ENCODE data around the gene MACROD2.

The MACROD2 gene

DNA sequence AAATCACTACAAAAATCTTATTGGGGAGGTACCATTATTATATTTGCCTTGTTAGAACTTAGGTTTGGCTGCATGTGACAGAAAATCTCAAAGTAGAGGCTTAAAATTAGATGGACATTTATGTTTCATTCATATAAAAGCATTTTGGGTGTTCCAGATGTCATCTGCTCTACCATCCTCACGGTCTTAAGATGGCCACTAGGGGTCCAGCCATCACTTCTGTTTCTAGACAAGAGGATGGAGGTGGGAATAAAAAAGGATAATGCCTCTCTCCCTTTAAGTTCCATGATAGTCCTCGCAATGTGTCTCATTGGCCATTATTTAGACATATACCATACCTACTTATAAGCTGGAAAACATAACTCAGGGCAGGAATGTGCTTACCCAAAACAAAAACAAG, 1648.4 kb downstream of the MACROD2 start:
- Histone ChIP-seq H3K36me3 (ENCODE audit: control insufficient read depth in 2 of 2, insufficient read depth in 2 of 2, low read length in 2 of 2) (no peaks in the 10 kb centered on the region), H3K9ac (ENCODE audit: low read length in 2 of 2) (no peak overlapping the region), H3K9me3 (ENCODE audit: control insufficient read depth in 2 of 2, low read length in 2 of 2) (no peaks in the 10 kb centered on the region), H3K27ac (ENCODE audit: low read length) (no peak overlapping the region), H3K27me3 (ENCODE audit: control insufficient read depth in 1 of 2, insufficient read depth in 2 of 2, low read length in 2 of 2) (no peaks in the 10 kb centered on the region), H3K4me3 (ENCODE audit: low read length in 2 of 2) (no peak overlapping the region), H3K4me1 (ENCODE audit: control insufficient read depth, insufficient read depth, low read length) (no peaks in the 10 kb centered on the region)

DNA sequence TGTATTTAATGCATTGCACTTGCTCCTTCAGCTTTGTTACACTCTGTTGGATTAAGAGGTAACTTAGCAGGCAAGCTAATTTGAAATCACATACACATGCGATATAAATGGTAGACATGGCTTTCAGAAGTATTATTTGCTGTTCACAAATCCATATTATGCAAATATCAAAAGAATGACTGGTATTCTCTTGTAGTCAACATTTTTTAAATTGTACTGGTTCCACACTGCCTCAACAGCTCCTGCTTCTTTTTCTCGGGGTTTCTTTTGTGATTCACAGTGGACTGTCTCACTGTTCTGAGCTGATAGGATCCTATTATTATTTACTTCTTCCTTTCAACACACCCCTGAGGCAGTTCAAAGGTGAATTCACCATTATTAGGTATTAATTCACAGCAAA, 1650.5 kb downstream of the MACROD2 start:
- H3K4me1 ChIP-seq (ENCODE audit: control insufficient read depth, insufficient read depth, low read length) = no peaks in the 10 kb centered on the region
- H3K9me3 ChIP-seq (ENCODE audit: control insufficient read depth in 2 of 2, low read length in 2 of 2) = no peaks in the 10 kb centered on the region
- no peak overlapping the region for H3K4me3 ChIP-seq (ENCODE audit: low read length in 2 of 2)
- no peaks in the 10 kb centered on the region for H3K36me3 ChIP-seq (ENCODE audit: control insufficient read depth in 2 of 2, insufficient read depth in 2 of 2, low read length in 2 of 2)
- no peak overlapping the region for H3K9ac ChIP-seq (ENCODE audit: low read length in 2 of 2)
- H3K27me3 ChIP-seq (ENCODE audit: control insufficient read depth in 1 of 2, insufficient read depth in 2 of 2, low read length in 2 of 2) = no peaks in the 10 kb centered on the region
- no peak overlapping the region for H3K27ac ChIP-seq (ENCODE audit: low read length)

DNA sequence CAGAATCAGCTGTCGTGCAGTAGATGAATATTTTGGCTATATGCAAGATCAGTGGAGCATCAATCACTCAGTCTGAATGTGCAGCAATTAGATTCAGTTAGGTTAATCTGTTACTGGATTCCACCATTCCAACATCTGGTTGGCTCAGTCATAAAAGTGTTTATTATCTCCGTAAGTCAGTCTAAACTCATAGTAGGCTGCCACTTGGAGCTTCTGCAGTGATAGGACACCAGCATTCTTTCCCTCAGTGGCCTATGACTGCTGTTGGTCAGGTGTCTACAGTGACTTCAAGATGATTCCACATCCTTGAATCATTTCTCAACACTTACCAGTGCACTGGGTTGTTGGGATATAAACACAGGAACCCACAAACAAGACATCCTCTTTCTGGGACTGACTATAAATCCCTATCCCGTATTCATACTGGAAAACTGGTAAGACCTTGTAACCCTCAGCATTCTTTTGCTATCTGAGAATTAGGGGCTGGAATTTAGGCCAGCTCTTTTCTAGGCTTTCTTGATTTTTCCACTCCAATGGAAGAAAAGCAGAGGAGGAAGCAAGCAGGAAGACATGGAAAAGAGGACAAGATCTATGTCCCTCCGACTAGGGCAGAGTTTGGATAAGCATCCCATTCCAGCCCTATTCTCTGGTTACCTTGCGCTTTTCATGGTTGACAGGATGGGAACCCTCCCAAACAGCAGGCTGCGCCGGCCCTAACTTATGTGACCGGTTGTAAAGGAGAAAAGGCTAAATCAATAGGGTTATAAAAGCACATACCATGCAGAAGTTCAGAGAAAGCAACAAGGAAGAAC, 1658.3 kb downstream of the MACROD2 start:
- Histone ChIP-seq H3K9me3 (ENCODE audit: control insufficient read depth in 2 of 2, low read length in 2 of 2) (no peaks in the 10 kb centered on the region), H3K27ac (ENCODE audit: low read length) (no peak overlapping the region), H3K36me3 (ENCODE audit: control insufficient read depth in 2 of 2, insufficient read depth in 2 of 2, low read length in 2 of 2) (no peaks in the 10 kb centered on the region), H3K9ac (ENCODE audit: low read length in 2 of 2) (no peak overlapping the region), H3K4me1 (ENCODE audit: control insufficient read depth, insufficient read depth, low read length) (no peaks in the 10 kb centered on the region), H3K4me3 (ENCODE audit: low read length in 2 of 2) (no peak overlapping the region), H3K27me3 (ENCODE audit: control insufficient read depth in 1 of 2, insufficient read depth in 2 of 2, low read length in 2 of 2) (no peaks in the 10 kb centered on the region)

DNA sequence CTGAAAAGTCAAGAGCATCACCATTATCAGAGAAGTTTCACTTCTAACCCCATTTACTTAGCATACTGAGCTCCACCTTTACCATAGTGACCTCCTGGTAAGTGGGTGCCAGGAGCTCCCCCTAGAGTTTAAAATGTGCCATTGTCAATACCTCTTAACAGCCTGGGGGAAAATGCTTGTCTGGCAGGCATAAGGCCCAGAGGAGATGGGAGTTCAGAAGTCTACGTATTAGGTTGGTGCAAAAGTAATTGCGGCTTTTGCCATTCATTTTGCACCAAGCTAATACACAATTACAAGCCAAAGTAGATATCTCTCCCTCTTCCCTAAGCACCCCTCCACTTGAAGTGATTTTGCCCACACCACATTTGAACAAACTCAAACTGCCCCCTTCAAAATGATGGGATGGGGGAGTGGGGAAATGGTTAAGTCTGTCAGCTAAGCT, 1658.9 kb downstream of the MACROD2 start:
- Histone ChIP-seq H3K4me3 (ENCODE audit: low read length in 2 of 2) (no peak overlapping the region), H3K27ac (ENCODE audit: low read length) (no peak overlapping the region), H3K36me3 (ENCODE audit: control insufficient read depth in 2 of 2, insufficient read depth in 2 of 2, low read length in 2 of 2) (no peaks in the 10 kb centered on the region), H3K9ac (ENCODE audit: low read length in 2 of 2) (no peak overlapping the region), H3K4me1 (ENCODE audit: control insufficient read depth, insufficient read depth, low read length) (no peaks in the 10 kb centered on the region), H3K27me3 (ENCODE audit: control insufficient read depth in 1 of 2, insufficient read depth in 2 of 2, low read length in 2 of 2) (no peaks in the 10 kb centered on the region), H3K9me3 (ENCODE audit: control insufficient read depth in 2 of 2, low read length in 2 of 2) (no peaks in the 10 kb centered on the region)

DNA sequence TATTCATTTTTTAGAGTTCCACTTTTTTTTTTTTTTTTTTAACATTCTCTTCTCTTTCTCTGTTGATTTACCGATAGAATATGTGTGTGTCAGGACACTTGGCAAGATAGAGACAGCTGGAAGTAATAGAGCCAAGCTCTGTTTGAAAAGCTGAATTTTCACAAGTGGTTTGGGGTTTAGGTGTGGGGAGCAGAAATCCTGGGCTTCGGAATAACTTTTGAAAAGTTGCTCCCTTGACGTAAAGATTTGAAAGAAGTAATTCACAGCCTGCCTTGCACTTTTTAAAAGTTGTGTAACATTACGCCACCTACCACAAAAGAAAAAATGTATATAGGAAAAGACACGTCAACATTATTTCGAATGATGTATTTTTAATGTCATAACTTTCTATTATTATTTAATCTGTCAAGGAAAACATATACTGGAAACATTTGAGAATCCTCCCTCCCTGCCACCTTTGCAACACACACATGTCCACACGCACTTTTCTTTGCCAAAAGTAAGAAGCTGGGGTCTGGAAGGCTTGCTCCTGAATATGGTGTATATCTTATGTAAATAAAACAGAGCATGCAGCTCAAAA, 1660.1 kb downstream of the MACROD2 start:
- H3K36me3 ChIP-seq (ENCODE audit: control insufficient read depth in 2 of 2, insufficient read depth in 2 of 2, low read length in 2 of 2) = no peaks in the 10 kb centered on the region
- H3K4me1 ChIP-seq (ENCODE audit: control insufficient read depth, insufficient read depth, low read length) = no peaks in the 10 kb centered on the region
- no peak overlapping the region for H3K4me3 ChIP-seq (ENCODE audit: low read length in 2 of 2)
- H3K9me3 ChIP-seq (ENCODE audit: control insufficient read depth in 2 of 2, low read length in 2 of 2) = no peaks in the 10 kb centered on the region
- no peak overlapping the region for H3K27ac ChIP-seq (ENCODE audit: low read length)
- no peak overlapping the region for H3K9ac ChIP-seq (ENCODE audit: low read length in 2 of 2)
- H3K27me3 ChIP-seq (ENCODE audit: control insufficient read depth in 1 of 2, insufficient read depth in 2 of 2, low read length in 2 of 2) = no peaks in the 10 kb centered on the region

DNA sequence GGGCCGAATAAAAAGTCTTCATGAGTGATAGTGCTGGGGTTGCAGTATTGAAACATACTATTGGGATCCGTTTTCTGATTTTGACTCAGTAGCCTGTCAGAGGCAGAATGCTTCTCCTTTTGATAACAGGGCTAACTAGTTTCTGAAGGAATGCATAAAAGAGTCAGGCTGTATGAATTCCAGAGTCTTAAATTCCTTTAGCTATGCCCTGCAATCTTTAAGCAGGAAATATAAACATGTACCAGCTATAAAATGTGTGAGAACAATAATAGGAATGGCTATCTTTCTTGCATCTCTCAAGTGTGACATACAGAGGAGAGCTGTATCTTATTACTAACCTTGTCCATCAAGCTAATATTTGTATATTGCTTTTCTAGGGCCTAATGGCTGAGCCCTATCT, 1660.8 kb downstream of the MACROD2 start:
- Histone ChIP-seq H3K27ac (ENCODE audit: low read length) (no peak overlapping the region), H3K4me3 (ENCODE audit: low read length in 2 of 2) (peak overlapping the region in 1 of 2 donors; percentile 5), H3K36me3 (ENCODE audit: control insufficient read depth in 2 of 2, insufficient read depth in 2 of 2, low read length in 2 of 2) (no peaks in the 10 kb centered on the region)

DNA sequence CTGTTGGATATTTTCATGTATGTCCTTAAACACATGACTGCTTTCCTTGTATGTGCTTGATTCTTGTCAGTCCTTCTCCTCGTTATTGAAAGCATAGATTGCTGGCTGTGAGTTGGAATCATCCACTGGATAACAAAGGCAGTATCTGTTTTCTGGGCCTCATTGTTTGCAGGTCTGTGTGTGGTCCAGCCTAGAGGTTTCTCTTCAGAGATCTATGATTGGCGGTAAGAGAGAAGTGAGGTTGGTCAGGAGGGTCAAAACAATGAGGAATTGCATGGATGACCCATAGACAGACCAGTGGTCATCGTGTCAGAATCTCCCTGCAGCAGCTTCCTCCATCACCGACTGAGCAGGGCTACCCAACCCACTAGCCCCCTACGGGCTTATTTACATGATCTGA, 1663.0 kb downstream of the MACROD2 start:
- Histone ChIP-seq H3K27ac (ENCODE audit: low read length) (no peak overlapping the region), H3K27me3 (ENCODE audit: control insufficient read depth in 1 of 2, insufficient read depth in 2 of 2, low read length in 2 of 2) (no peaks in the 10 kb centered on the region), H3K36me3 (ENCODE audit: control insufficient read depth in 2 of 2, insufficient read depth in 2 of 2, low read length in 2 of 2) (no peaks in the 10 kb centered on the region), H3K9me3 (ENCODE audit: control insufficient read depth in 2 of 2, low read length in 2 of 2) (no peaks in the 10 kb centered on the region), H3K9ac (ENCODE audit: low read length in 2 of 2) (no peak overlapping the region), H3K4me3 (ENCODE audit: low read length in 2 of 2) (no peak overlapping the region), H3K4me1 (ENCODE audit: control insufficient read depth, insufficient read depth, low read length) (no peaks in the 10 kb centered on the region)

More for the DNA sequence above, 1660.8 kb downstream of the MACROD2 start:
- Histone ChIP-seq H3K9ac (ENCODE audit: low read length in 2 of 2) (no peak overlapping the region), H3K4me1 (ENCODE audit: control insufficient read depth, insufficient read depth, low read length) (no peaks in the 10 kb centered on the region), H3K27me3 (ENCODE audit: control insufficient read depth in 1 of 2, insufficient read depth in 2 of 2, low read length in 2 of 2) (no peaks in the 10 kb centered on the region), H3K9me3 (ENCODE audit: control insufficient read depth in 2 of 2, low read length in 2 of 2) (no peaks in the 10 kb centered on the region)

DNA sequence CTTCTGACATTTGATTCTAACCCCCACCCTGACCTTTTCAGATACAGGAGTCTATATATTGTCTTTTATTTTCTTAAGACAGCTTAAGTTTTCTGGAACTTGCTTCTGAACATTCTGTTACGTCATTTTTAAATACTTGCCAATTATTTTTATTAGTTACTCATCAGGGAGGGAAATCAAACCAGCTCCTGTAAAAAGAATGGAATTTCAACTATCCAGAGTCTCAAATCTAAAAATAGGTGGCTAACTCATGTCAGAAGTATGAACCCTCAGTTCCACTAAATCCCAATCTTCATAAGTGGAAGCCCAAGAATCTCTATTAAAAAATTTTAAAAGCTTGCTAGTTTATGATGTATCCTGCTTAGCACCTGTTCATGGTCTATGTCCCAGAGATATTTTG, 1677.9 kb downstream of the MACROD2 start:
- Histone ChIP-seq H3K27ac (ENCODE audit: low read length) (no peak overlapping the region), H3K27me3 (ENCODE audit: control insufficient read depth in 1 of 2, insufficient read depth in 2 of 2, low read length in 2 of 2) (no peaks in the 10 kb centered on the region), H3K9ac (ENCODE audit: low read length in 2 of 2) (no peak overlapping the region), H3K36me3 (ENCODE audit: control insufficient read depth in 2 of 2, insufficient read depth in 2 of 2, low read length in 2 of 2) (no peaks in the 10 kb centered on the region), H3K4me3 (ENCODE audit: low read length in 2 of 2) (no peak overlapping the region), H3K4me1 (ENCODE audit: control insufficient read depth, insufficient read depth, low read length) (no peaks in the 10 kb centered on the region), H3K9me3 (ENCODE audit: control insufficient read depth in 2 of 2, low read length in 2 of 2) (no peaks in the 10 kb centered on the region)

DNA sequence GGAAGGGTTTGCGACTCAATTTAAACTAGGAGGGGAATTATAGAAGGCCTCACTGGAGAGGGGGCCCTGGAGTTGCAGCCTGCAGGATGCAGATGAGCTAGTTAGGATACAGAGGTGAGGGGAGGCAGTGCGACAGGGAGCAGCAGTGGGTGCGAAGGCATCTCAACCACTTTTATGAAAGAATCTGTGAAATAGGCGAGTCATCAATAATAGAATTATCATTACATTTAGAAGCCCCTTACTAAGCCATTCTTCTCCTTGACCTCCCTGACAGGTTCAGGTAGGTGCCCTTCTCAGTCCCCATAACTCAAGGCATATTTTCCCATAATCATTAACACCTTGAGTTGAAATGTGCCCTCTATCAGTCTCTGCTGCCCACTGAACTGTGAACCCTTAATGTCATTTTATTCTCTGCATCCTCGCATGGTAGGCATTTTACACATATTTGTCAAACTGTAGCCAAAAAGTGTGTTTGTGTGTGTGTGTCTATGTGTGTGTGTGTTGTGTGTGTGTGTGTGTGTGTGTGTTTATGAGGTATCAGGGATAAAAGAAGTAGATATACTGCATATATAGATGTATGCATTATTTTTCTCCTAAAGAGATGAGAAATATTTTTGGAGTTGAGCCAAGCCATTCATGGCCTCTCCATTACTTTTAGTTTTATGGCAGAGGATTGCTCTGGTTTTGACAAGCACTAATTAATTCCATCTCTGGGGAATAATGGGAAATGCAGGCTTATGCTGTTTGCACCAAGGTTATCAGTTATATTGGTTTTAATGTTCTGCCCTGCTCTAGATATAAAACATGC, 1679.1 kb downstream of the MACROD2 start:
- Histone ChIP-seq H3K4me1 (ENCODE audit: control insufficient read depth, insufficient read depth, low read length) (no peaks in the 10 kb centered on the region), H3K36me3 (ENCODE audit: control insufficient read depth in 2 of 2, insufficient read depth in 2 of 2, low read length in 2 of 2) (no peaks in the 10 kb centered on the region), H3K9ac (ENCODE audit: low read length in 2 of 2) (no peak overlapping the region), H3K9me3 (ENCODE audit: control insufficient read depth in 2 of 2, low read length in 2 of 2) (no peaks in the 10 kb centered on the region), H3K4me3 (ENCODE audit: low read length in 2 of 2) (no peak overlapping the region), H3K27ac (ENCODE audit: low read length) (no peak overlapping the region), H3K27me3 (ENCODE audit: control insufficient read depth in 1 of 2, insufficient read depth in 2 of 2, low read length in 2 of 2) (no peaks in the 10 kb centered on the region)

DNA sequence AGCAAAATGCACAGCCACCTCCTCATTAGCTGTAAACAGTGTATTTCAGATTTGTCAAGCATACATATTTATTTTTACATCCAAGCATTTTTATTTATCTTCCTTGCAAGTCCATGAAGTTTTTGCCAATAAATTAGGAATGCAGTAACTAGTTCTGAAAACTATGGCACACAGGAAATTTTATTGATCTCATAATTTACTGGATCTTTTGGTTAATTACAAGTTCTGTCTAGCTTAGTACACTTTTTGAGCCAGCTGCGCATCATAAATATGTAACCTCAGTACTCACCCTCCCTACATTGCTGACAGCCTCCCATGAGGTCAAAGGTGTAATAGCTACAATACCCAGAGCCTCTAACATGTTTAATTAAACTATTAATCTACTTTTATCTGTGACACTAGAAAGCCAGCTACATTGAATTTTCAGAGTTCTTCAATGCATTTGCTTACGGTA, 1679.8 kb downstream of the MACROD2 start:
- no peak overlapping the region for H3K27ac ChIP-seq (ENCODE audit: low read length)
- no peaks in the 10 kb centered on the region for H3K4me1 ChIP-seq (ENCODE audit: control insufficient read depth, insufficient read depth, low read length)
- no peak overlapping the region for H3K9ac ChIP-seq (ENCODE audit: low read length in 2 of 2)
- no peaks in the 10 kb centered on the region for H3K36me3 ChIP-seq (ENCODE audit: control insufficient read depth in 2 of 2, insufficient read depth in 2 of 2, low read length in 2 of 2)
- H3K9me3 ChIP-seq (ENCODE audit: control insufficient read depth in 2 of 2, low read length in 2 of 2) = no peaks in the 10 kb centered on the region
- H3K27me3 ChIP-seq (ENCODE audit: control insufficient read depth in 1 of 2, insufficient read depth in 2 of 2, low read length in 2 of 2) = no peaks in the 10 kb centered on the region
- no peak overlapping the region for H3K4me3 ChIP-seq (ENCODE audit: low read length in 2 of 2)
